OCI-LY1 (cell line): ENCODE results near the gene ACTN4.

Source experiments
- H2AFZ ChIP-seq: fragments of 200-600 bp; sonication (generic), shearing (Covaris generic); 2 replicates; pipeline ENCODE4 v1.6.0; 2014; ENCODE audit warnings: antibody characterized with exemption, mild to moderate bottlenecking, low read length
- H3F3A ChIP-seq: fragments of 200-600 bp; sonication (generic), shearing (Covaris generic); 2 replicates; pipeline ENCODE4 v1.6.0; 2014; ENCODE audit warnings: mild to moderate bottlenecking, antibody characterized with exemption, low read length, moderate library complexity; ENCODE audit not compliant: insufficient read depth
- H3K27ac ChIP-seq: fragments of 200-600 bp; sonication (generic); 2 replicates; pipeline ENCODE4 v1.5.1; 2014; ENCODE audit warnings: low read length, mixed run types, mild to moderate bottlenecking, low read depth; ENCODE audit not compliant: poor library complexity, severe bottlenecking
- H3K27me3 ChIP-seq: fragments of 200-600 bp; sonication (generic); 2 replicates; pipeline ENCODE4 v1.6.0; 2014; ENCODE audit warnings: antibody characterized with exemption, mild to moderate bottlenecking, low read length, moderate library complexity; ENCODE audit not compliant: insufficient read depth
- H3K36me3 ChIP-seq: fragments of 200-600 bp; sonication (generic); 2 replicates; pipeline ENCODE4 v1.6.1; 2014; ENCODE audit warnings: mild to moderate bottlenecking, antibody characterized with exemption, low read length, moderate library complexity, mixed read lengths; ENCODE audit not compliant: insufficient read depth
- H3K4me1 ChIP-seq: fragments of 200-600 bp; sonication (generic); 2 replicates; pipeline ENCODE4 v1.5.1; 2014; ENCODE audit warnings: mild to moderate bottlenecking, low read length, moderate library complexity; ENCODE audit not compliant: insufficient read depth, severe bottlenecking
- H3K4me2 ChIP-seq: fragments of 200-600 bp; sonication (generic), shearing (Covaris generic); 2 replicates; pipeline ENCODE4 v1.6.1; 2014; ENCODE audit warnings: low read length
- H3K4me3 ChIP-seq: fragments of 200-600 bp; sonication (generic); 2 replicates; pipeline ENCODE4 v1.5.1; 2014; ENCODE audit warnings: low read length, low read depth, mild to moderate bottlenecking, mixed read lengths; ENCODE audit not compliant: poor library complexity, severe bottlenecking
- H3K79me2 ChIP-seq: fragments of 200-600 bp; shearing (Covaris generic); 2 replicates; pipeline ENCODE4 v1.6.1; 2016; ENCODE audit warnings: mixed run types, low read length, mixed read lengths; ENCODE audit not compliant: insufficient read depth
- H3K9ac ChIP-seq: fragments of 200-600 bp; sonication (generic), shearing (Covaris generic); 2 replicates; pipeline ENCODE4 v1.6.1; 2014; ENCODE audit warnings: mild to moderate bottlenecking, low read length, mixed read lengths
- H3K9me2 ChIP-seq: fragments of 200-600 bp; sonication (generic), shearing (Covaris generic); 2 replicates; pipeline ENCODE4 v1.6.1; 2014; ENCODE audit warnings: low read depth, mild to moderate bottlenecking, low read length, mixed read lengths
- H3K9me3 ChIP-seq: fragments of 200-600 bp; shearing (Covaris generic); 2 replicates; pipeline ENCODE4 v1.6.1; 2014; ENCODE audit warnings: low read length, mixed read lengths
- H4K20me1 ChIP-seq: fragments of 200-600 bp; sonication (generic), shearing (Covaris generic); 2 replicates; pipeline ENCODE4 v1.6.0; 2016; ENCODE audit warnings: mild to moderate bottlenecking, low read length; ENCODE audit not compliant: insufficient read depth
- CTCF ChIP-seq: fragments of 200-600 bp; sonication (generic), shearing (Covaris generic); IDR thresholded peaks from 2 replicates; pipeline ENCODE4 v1.5.1; 2017; ENCODE audit warnings: mild to moderate bottlenecking, antibody characterized with exemption, low read length, moderate library complexity, mixed read lengths
- EZH2 ChIP-seq: fragments of 200-600 bp; sonication (generic), shearing (Covaris generic); IDR thresholded peaks from 2 replicates; pipeline ENCODE4 v1.8.0; 2017; ENCODE audit warnings: borderline replicate concordance, mixed run types, mild to moderate bottlenecking, antibody characterized with exemption, low read length, moderate library complexity, mixed read lengths

ACTN4 gene

DNA sequence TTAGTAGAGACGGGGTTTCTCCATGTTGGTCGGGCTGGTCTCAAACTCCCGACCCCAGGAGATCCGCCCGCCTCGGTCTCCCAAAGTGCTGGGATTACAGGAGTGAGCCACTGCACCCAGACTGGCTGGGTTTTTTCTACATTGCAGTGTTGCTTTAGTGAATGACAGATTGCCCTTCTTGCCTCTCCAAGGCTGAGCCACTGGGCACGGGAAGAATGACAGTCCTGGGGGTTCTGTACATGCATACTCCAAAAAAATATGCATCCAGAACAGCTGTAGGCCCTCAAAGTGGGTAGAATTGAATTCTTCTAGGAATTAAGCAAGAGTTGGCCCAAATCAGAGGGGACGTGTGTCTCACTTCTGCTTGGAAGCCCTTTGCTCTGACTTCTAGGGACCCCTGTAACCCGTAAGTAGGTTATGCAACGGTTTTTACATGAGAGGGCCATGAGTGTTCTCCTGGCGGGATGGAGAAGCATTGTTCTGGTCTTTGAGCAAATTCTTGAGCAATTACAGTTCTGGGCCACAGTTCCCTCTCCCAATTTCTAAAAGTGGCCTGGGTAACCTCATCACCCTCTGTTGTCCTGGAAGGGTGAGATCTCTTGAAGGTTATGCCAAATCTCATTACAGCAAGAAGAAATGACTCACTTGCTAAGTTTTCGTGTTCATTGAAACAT, 3.6 kb downstream of the ACTN4 start:
- H3K27ac ChIP-seq = no peak overlapping the region
- no peak overlapping the region for H3K9ac ChIP-seq
- no peaks in the 10 kb centered on the region for H3F3A ChIP-seq
- H3K36me3 ChIP-seq = peaks cover 15% of the 10 kb centered on the region; the same call in 1 of the 2 replicates
- TF ChIP-seq CTCF = no peak
- no peak for TF ChIP-seq EZH2
- no peaks in the 10 kb centered on the region for H4K20me1 ChIP-seq
- H3K79me2 ChIP-seq = peaks cover 84% of the 10 kb centered on the region
- no peaks in the 10 kb centered on the region for H3K27me3 ChIP-seq
- peak overlapping the region; percentile 31; the same call in 1 of the 2 replicates for H3K4me2 ChIP-seq
- no peaks in the 10 kb centered on the region for H3K9me2 ChIP-seq
- H3K4me1 ChIP-seq = peaks cover 74% of the 10 kb centered on the region
- no peak overlapping the region for H2AFZ ChIP-seq
- H3K9me3 ChIP-seq = no peaks in the 10 kb centered on the region
- no peak overlapping the region for H3K4me3 ChIP-seq

GRCh38 chr19:38653028-38653571, 5.7 kb downstream of the ACTN4 start:
- no peak for TF ChIP-seq EZH2
- no peak for TF ChIP-seq CTCF
- H3K4me1 ChIP-seq = peaks cover 71% of the 10 kb centered on the region
- no peaks in the 10 kb centered on the region for H3K27me3 ChIP-seq
- H3K4me2 ChIP-seq = no peak overlapping the region; the same call in 1 of the 2 replicates
- peaks cover 98% of the 10 kb centered on the region for H3K79me2 ChIP-seq
- no peak overlapping the region; the same call in 1 of the 2 replicates for H3K9ac ChIP-seq
- H3K36me3 ChIP-seq = peaks cover 31% of the 10 kb centered on the region; the same call in 1 of the 2 replicates
- no peak overlapping the region for H3K27ac ChIP-seq
- H3K4me3 ChIP-seq = no peak overlapping the region
- H4K20me1 ChIP-seq = no peaks in the 10 kb centered on the region
- H2AFZ ChIP-seq = no peak overlapping the region
- H3K9me3 ChIP-seq = no peaks in the 10 kb centered on the region
- no peaks in the 10 kb centered on the region for H3F3A ChIP-seq
- no peaks in the 10 kb centered on the region for H3K9me2 ChIP-seq

GRCh38 chr19:38654628-38655055, 7.2 kb downstream of the ACTN4 start:
- Histone ChIP-seq H3K79me2 (peaks cover 98% of the 10 kb centered on the region), H3K4me1 (peaks cover 58% of the 10 kb centered on the region), H3K4me2 (no peak overlapping the region), H3K27me3 (no peaks in the 10 kb centered on the region), H3K9ac (no peak overlapping the region), H4K20me1 (no peaks in the 10 kb centered on the region), H3K27ac (no peak overlapping the region), H3F3A (no peaks in the 10 kb centered on the region), H3K36me3 (peaks cover 35% of the 10 kb centered on the region; the same call in 1 of the 2 replicates), H3K4me3 (no peak overlapping the region), H3K9me2 (no peaks in the 10 kb centered on the region), H2AFZ (no peak overlapping the region), H3K9me3 (no peaks in the 10 kb centered on the region)
- no peak for TF ChIP-seq EZH2
- no peak for TF ChIP-seq CTCF
